ENCODE data around the gene NAPB.

The NAPB gene

DNA sequence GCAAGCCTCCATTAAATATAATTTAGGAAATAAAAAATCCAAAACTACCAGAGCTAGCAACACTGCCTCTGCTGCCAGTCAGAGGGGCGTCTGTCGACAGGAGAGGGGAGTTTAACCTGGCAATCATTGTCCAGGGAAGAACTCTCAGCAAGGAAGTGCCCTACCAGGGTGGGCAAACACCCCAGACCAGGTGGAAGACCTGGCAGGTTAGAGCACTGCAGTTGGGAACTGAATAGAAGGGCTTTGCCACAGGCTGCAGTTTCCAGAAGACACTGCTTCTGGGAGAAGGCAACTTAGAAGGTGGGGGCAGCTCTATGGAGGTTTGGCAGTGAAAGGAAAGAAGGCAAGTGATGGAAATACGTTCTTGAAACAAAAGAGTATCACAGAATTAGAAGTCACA lies 11.5 kb downstream of the NAPB start:
- H4K91ac ChIP-seq (ENCODE audit: low read depth, low read length, poor library complexity), result no peak overlapping the region
- no peaks in the 10 kb centered on the region for H3K79me1 ChIP-seq (ENCODE audit: low read depth, low read length)
- no CpG with 5 or more reads among the region's 3 CpGs for WGBS, 2 donors (ENCODE audit: extremely low coverage in 2 of 2, insufficient read length in 2 of 2, insufficient replicate concordance in 1 of 2)

DNA sequence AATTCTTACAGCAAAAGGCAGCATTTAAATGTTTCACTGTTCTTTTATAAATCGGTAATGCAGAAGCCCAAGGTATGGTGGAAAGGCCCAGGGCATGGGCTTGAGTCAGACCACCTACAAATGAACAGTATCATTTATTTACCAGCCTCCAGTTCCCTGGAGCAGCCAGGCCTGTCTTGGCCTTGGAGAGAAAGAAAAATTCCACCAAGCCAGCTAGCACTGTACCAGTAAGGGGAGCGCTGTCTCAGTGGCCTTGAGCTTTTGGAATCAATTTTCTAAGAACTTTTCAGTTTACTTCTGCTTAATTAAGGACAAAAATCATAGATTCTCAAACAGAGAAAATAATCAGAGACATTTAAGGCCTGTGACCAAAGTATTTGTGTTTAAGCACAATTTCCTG lies 12.3 kb downstream of the NAPB start:
- no peak overlapping the region for H2AFZ ChIP-seq (ENCODE audit: low read length)
- H3K14ac ChIP-seq (ENCODE audit: low read length), result no peak overlapping the region
- no peaks in the 10 kb centered on the region for H3K9me3 ChIP-seq (replicated peaks in 1 of 2; ENCODE audit: control insufficient read depth in 2 of 2, insufficient read depth in 1 of 2, low read depth in 1 of 2, low read length in 2 of 2)
- no peak overlapping the region for H3K4ac ChIP-seq (ENCODE audit: low read length)
- H3K23ac ChIP-seq (ENCODE audit: low read depth, low read length, poor library complexity), result no peak overlapping the region
- no CpG with 5 or more reads among the region's 2 CpGs for WGBS, 2 donors (ENCODE audit: extremely low coverage in 2 of 2, insufficient read length in 2 of 2, insufficient replicate concordance in 1 of 2)
- no peak for DNase-seq (ENCODE audit: low spot score)
- no peak overlapping the region for H2BK12ac ChIP-seq (ENCODE audit: low read length)
- H3K27ac ChIP-seq (replicated peaks; ENCODE audit: low read length), result no peak overlapping the region
- H3K18ac ChIP-seq (ENCODE audit: low read length), result no peak overlapping the region
- no peak overlapping the region for H4K8ac ChIP-seq (ENCODE audit: low read depth, low read length)
- H3K79me1 ChIP-seq (ENCODE audit: low read depth, low read length), result no peaks in the 10 kb centered on the region
- H3K9ac ChIP-seq (ENCODE audit: low read depth, low read length, poor library complexity), result no peak overlapping the region
- H2BK5ac ChIP-seq (ENCODE audit: low read length), result no peak overlapping the region
- H3K27me3 ChIP-seq (ENCODE audit: control insufficient read depth in 3 of 3, insufficient read depth in 3 of 3, low read depth in 1 of 3, low read length in 3 of 3), result no peaks in the 10 kb centered on the region
- H2AK5ac ChIP-seq (ENCODE audit: low read depth, low read length), result no peak overlapping the region
- H3K4me3 ChIP-seq (ENCODE audit: low read length in 2 of 2), result no peak overlapping the region
- H3K36me3 ChIP-seq (replicated peaks in 1 of 2; ENCODE audit: control insufficient read depth in 2 of 2, insufficient read depth in 2 of 2, low read length in 2 of 2), result peaks cover 0 to 3% of the 10 kb centered on the region in 2 donors
- no peak overlapping the region for H2BK15ac ChIP-seq (ENCODE audit: low read length)
- no peak overlapping the region for H3K4me2 ChIP-seq (ENCODE audit: insufficient read depth, low read length, poor library complexity, severe bottlenecking)
- no peak overlapping the region for H2BK120ac ChIP-seq (ENCODE audit: low read depth, low read length)
- no peaks in the 10 kb centered on the region for H3K4me1 ChIP-seq (ENCODE audit: control insufficient read depth in 2 of 2, insufficient read depth in 1 of 2, low read depth in 1 of 2, low read length in 2 of 2)
- H4K91ac ChIP-seq (ENCODE audit: low read depth, low read length, poor library complexity), result no peak overlapping the region

More for the DNA sequence above, 11.5 kb downstream of the NAPB start:
- Histone ChIP-seq H2AFZ (ENCODE audit: low read length) (no peak overlapping the region), H3K18ac (ENCODE audit: low read length) (no peak overlapping the region), H3K4ac (ENCODE audit: low read length) (no peak overlapping the region), H2AK5ac (ENCODE audit: low read depth, low read length) (no peak overlapping the region), H4K8ac (ENCODE audit: low read depth, low read length) (no peak overlapping the region), H2BK120ac (ENCODE audit: low read depth, low read length) (no peak overlapping the region), H3K4me3 (ENCODE audit: low read length in 2 of 2) (no peak overlapping the region), H3K9ac (ENCODE audit: low read depth, low read length, poor library complexity) (no peak overlapping the region), H2BK15ac (ENCODE audit: low read length) (no peak overlapping the region), H3K23ac (ENCODE audit: low read depth, low read length, poor library complexity) (no peak overlapping the region), H3K14ac (ENCODE audit: low read length) (no peak overlapping the region), H3K4me2 (ENCODE audit: insufficient read depth, low read length, poor library complexity, severe bottlenecking) (no peak overlapping the region), H2BK12ac (ENCODE audit: low read length) (no peak overlapping the region), H2BK5ac (ENCODE audit: low read length) (no peak overlapping the region), H3K4me1 (ENCODE audit: control insufficient read depth in 2 of 2, insufficient read depth in 1 of 2, low read depth in 1 of 2, low read length in 2 of 2) (no peaks in the 10 kb centered on the region), H3K27me3 (ENCODE audit: control insufficient read depth in 3 of 3, insufficient read depth in 3 of 3, low read depth in 1 of 3, low read length in 3 of 3) (no peaks in the 10 kb centered on the region), H3K27ac (replicated peaks; ENCODE audit: low read length) (no peak overlapping the region), H3K9me3 (replicated peaks in 1 of 2; ENCODE audit: control insufficient read depth in 2 of 2, insufficient read depth in 1 of 2, low read depth in 1 of 2, low read length in 2 of 2) (no peaks in the 10 kb centered on the region), H3K36me3 (replicated peaks in 1 of 2; ENCODE audit: control insufficient read depth in 2 of 2, insufficient read depth in 2 of 2, low read length in 2 of 2) (peaks cover 0 to 3% of the 10 kb centered on the region in 2 donors)
- no peak for DNase-seq (ENCODE audit: low spot score)

DNA sequence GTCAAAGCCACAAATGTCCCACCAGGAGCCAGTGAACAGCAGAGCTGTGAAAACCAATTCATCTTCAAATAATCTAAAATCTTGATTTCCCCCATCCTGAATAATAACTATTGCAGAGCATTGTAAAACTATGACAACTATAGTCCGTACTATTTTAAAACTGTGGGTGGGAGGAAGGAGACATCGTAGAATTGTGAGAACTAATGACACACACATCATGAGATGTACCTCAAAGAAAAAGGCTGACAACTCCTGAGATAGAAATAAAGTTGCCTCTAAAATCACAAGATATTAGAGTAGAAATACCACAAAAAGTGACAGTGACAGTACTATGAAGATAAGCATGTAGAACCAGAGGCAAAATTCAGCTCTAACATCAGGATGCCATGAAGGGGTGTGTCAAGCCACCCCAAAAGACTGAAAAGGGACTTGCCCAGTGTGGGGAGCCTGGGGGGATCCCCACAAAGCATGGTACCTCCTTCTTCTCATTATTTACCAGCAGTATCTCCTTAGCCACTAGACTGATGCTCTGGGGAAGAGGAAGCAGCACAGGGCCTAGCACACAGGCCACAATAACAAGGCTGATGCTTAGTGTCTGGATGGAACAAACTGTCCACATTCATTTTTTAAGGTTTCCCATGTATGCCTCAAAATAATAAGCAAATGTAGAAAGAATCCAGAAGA lies 13.4 kb downstream of the NAPB start:
- Histone ChIP-seq H3K27ac (replicated peaks; ENCODE audit: low read length) (no peak overlapping the region), H2BK5ac (ENCODE audit: low read length) (no peak overlapping the region), H3K79me1 (ENCODE audit: low read depth, low read length) (no peaks in the 10 kb centered on the region), H2BK12ac (ENCODE audit: low read length) (no peak overlapping the region), H3K18ac (ENCODE audit: low read length) (no peak overlapping the region), H3K9ac (ENCODE audit: low read depth, low read length, poor library complexity) (no peak overlapping the region), H3K9me3 (replicated peaks in 1 of 2; ENCODE audit: control insufficient read depth in 2 of 2, insufficient read depth in 1 of 2, low read depth in 1 of 2, low read length in 2 of 2) (no peaks in the 10 kb centered on the region), H3K23ac (ENCODE audit: low read depth, low read length, poor library complexity) (no peak overlapping the region), H4K91ac (ENCODE audit: low read depth, low read length, poor library complexity) (no peak overlapping the region), H2BK120ac (ENCODE audit: low read depth, low read length) (no peak overlapping the region), H2AK5ac (ENCODE audit: low read depth, low read length) (no peak overlapping the region), H3K27me3 (ENCODE audit: control insufficient read depth in 3 of 3, insufficient read depth in 3 of 3, low read depth in 1 of 3, low read length in 3 of 3) (no peaks in the 10 kb centered on the region), H3K4ac (ENCODE audit: low read length) (no peak overlapping the region), H3K4me2 (ENCODE audit: insufficient read depth, low read length, poor library complexity, severe bottlenecking) (no peak overlapping the region), H2BK15ac (ENCODE audit: low read length) (no peak overlapping the region), H3K4me1 (ENCODE audit: control insufficient read depth in 2 of 2, insufficient read depth in 1 of 2, low read depth in 1 of 2, low read length in 2 of 2) (no peaks in the 10 kb centered on the region), H3K14ac (ENCODE audit: low read length) (no peak overlapping the region), H3K4me3 (ENCODE audit: low read length in 2 of 2) (no peak overlapping the region), H4K8ac (ENCODE audit: low read depth, low read length) (no peak overlapping the region), H2AFZ (ENCODE audit: low read length) (no peak overlapping the region), H3K36me3 (replicated peaks in 1 of 2; ENCODE audit: control insufficient read depth in 2 of 2, insufficient read depth in 2 of 2, low read length in 2 of 2) (peaks cover 0 to 2% of the 10 kb centered on the region in 2 donors)
- DNase-seq (ENCODE audit: low spot score), result no peak
- no CpG with 5 or more reads among the region's 2 CpGs for WGBS, 2 donors (ENCODE audit: extremely low coverage in 2 of 2, insufficient read length in 2 of 2, insufficient replicate concordance in 1 of 2)

DNA sequence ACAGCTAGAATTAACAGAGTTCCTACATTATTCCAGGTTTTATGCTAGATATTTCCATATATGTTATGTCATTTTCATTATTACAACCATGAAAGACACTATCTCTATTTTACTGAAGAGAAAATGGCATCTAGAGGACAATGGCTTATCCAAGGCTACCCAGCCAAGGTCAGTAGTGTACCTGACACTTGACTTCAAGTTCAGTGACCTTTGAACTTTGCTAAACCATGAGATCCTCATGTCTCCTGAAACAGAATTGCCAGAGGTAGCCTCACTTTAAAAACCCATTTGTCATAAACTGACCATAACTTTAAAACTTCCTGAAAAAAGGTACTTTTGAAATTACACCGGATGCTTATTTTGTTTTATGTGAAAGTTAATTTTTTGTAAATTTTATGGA lies 14.4 kb downstream of the NAPB start:
- no peaks in the 10 kb centered on the region for H3K79me1 ChIP-seq (ENCODE audit: low read depth, low read length)
- no peak overlapping the region for H3K9ac ChIP-seq (ENCODE audit: low read depth, low read length, poor library complexity)
- no peak overlapping the region for H3K23ac ChIP-seq (ENCODE audit: low read depth, low read length, poor library complexity)
- DNase-seq (ENCODE audit: low spot score), result no peak
- H2AK5ac ChIP-seq (ENCODE audit: low read depth, low read length), result no peak overlapping the region
- H3K4me2 ChIP-seq (ENCODE audit: insufficient read depth, low read length, poor library complexity, severe bottlenecking), result no peak overlapping the region
- no peaks in the 10 kb centered on the region for H3K9me3 ChIP-seq (replicated peaks in 1 of 2; ENCODE audit: control insufficient read depth in 2 of 2, insufficient read depth in 1 of 2, low read depth in 1 of 2, low read length in 2 of 2)
- no peak overlapping the region for H3K18ac ChIP-seq (ENCODE audit: low read length)
- WGBS, 2 donors (ENCODE audit: extremely low coverage in 2 of 2, insufficient read length in 2 of 2, insufficient replicate concordance in 1 of 2), result no CpG with 5 or more reads among the region's 1 CpG
- no peak overlapping the region for H4K8ac ChIP-seq (ENCODE audit: low read depth, low read length)
- no peak overlapping the region for H3K4me3 ChIP-seq (ENCODE audit: low read length in 2 of 2)
- no peak overlapping the region for H2AFZ ChIP-seq (ENCODE audit: low read length)
- peaks cover 2 to 10% of the 10 kb centered on the region in 2 donors for H3K36me3 ChIP-seq (replicated peaks in 1 of 2; ENCODE audit: control insufficient read depth in 2 of 2, insufficient read depth in 2 of 2, low read length in 2 of 2)
- no peak overlapping the region for H3K27ac ChIP-seq (replicated peaks; ENCODE audit: low read length)
- H2BK5ac ChIP-seq (ENCODE audit: low read length), result no peak overlapping the region
- no peaks in the 10 kb centered on the region for H3K4me1 ChIP-seq (ENCODE audit: control insufficient read depth in 2 of 2, insufficient read depth in 1 of 2, low read depth in 1 of 2, low read length in 2 of 2)
- no peak overlapping the region for H2BK120ac ChIP-seq (ENCODE audit: low read depth, low read length)
- H3K14ac ChIP-seq (ENCODE audit: low read length), result no peak overlapping the region
- H2BK12ac ChIP-seq (ENCODE audit: low read length), result no peak overlapping the region
- no peak overlapping the region for H2BK15ac ChIP-seq (ENCODE audit: low read length)
- H3K4ac ChIP-seq (ENCODE audit: low read length), result no peak overlapping the region
- no peaks in the 10 kb centered on the region for H3K27me3 ChIP-seq (ENCODE audit: control insufficient read depth in 3 of 3, insufficient read depth in 3 of 3, low read depth in 1 of 3, low read length in 3 of 3)
- H4K91ac ChIP-seq (ENCODE audit: low read depth, low read length, poor library complexity), result no peak overlapping the region

Data from neuronal stem cell (in vitro differentiated cells).